ENCODE data around the gene MRPL36.
"Not testable (repeated sequence)": the region's sequence is repeated elsewhere in the genome, so short reads cannot be mapped to it uniquely, and the experiment has no call there.

MRPL36 gene

DNA sequence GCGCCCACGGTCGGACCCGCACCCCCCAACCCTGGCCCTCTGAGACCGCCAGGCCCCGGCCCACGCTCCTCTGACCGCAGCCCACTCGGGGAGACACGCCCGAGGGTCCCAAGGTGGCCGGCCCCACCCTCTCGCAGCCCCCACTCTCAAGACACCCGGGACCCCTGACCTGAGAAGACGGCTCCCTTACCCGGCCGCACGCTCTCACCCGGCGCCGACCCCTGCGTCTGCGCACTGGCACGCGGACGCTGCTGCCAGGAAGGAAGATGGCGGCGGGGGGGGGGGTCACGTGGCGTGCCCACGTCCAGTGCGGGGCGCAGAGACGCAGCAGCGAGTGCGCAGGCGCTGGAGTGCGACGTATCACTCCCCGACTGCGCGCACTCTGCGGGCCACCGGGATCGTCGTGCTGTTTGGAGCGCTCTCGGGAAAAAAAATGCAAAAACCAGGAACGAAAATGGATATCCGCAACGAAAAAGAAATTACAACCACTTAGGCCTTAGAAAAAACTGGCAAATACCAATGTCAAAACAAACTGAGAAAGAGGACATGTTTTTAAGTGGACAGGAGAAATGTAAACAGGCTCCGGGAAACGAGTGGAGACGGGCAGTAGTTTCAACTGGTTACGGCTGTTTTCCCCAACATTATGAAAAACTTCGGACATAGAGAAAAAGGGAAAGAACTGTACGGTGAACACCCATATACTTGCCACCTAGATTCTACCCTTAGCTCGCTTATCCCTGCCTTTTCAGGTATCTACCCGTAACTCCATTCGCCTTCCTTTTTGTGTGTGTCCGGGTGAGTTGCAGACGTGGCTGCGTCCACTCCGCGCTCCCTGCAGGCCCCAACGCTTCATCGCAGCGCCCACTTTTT, at the start of gene MRPL36:
Gene MRPL36 (minus strand): TSS at position 236 of the 870 bp plus-strand sequence. CDS start 902 bp downstream, outside the sequence.
- peak; percentile 90 for DNase-seq

DNA sequence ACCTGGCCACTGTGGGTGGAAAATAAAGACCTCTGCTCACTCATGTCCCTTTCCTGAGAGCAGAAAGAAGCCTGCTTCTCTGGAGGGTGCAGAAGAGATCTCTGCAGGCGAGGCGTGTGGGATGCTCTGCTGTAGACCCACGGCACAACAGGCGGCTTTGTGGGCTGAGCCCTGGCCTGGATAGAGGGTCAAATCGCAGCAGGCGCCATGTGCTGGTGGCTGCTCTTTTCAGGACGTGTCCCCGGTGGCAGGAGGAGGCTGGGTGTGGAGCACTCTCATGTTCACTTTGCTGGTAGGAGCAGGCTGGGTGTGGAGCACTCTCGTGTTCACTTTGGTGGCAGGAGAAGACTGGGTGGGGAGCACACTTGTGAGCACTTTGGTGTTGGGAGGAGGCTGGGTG, 48.0 kb upstream of the MRPL36 start:
- no peak for DNase-seq

DNA sequence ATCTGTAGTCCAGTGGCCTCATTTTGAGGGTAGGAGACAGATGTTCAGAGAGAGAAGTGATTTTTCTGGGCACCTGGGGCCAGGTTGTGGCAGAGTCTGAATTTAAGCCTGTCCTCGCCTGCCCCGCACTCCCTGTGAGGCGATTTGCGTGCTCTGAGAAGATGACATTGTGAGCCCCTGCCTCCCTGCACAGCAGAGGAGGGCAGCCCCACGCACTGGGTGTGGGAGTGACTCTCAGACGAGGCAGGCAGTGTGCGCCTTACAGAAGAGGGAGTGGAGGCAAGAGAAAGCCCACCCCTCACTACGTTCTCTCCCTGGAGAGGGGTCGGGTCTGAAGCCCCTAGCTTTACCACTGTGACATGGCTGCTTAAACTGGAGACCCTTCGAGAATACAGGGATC, 47.4 kb upstream of the MRPL36 start:
- DNase-seq, result no peak

DNA sequence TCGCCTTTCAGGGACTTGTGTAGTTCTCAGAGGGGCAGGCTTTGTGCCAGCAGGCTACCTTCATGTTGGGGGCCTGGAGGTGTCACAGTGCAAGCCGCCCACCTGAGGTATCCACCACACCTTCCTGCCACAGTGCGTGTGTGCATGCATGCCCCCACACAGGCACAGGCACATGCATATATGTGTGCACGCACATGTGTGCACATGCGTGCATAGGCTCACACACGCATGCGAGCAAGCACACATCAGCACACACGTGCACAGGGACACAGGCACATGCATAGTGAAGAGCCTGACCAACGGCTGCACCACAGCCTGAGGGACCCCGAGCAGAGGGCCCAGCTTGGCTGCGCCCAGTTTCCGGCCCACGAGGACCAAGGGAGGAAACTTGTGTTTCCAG, 46.9 kb upstream of the MRPL36 start:
- DNase-seq, result no peak

DNA sequence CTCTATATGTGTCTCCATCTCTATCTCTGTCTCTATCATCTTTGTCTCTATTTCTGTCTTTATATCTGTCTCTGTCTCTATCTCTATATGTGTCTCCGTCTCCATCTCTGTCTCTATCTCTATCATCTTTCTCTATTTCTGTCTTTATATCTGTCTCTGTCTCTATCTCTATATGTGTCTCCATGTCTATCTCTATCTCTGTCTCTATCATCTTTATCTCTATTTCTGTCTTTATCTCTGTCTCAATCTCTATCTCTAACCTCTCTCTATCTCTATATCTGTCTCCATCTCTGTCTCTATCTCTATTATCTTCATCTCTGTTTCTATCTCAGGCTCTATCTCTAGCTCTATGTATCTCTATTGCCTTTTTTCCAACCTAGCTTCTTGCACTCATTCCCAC, 46.1 kb upstream of the MRPL36 start:
- no peak for DNase-seq

DNA sequence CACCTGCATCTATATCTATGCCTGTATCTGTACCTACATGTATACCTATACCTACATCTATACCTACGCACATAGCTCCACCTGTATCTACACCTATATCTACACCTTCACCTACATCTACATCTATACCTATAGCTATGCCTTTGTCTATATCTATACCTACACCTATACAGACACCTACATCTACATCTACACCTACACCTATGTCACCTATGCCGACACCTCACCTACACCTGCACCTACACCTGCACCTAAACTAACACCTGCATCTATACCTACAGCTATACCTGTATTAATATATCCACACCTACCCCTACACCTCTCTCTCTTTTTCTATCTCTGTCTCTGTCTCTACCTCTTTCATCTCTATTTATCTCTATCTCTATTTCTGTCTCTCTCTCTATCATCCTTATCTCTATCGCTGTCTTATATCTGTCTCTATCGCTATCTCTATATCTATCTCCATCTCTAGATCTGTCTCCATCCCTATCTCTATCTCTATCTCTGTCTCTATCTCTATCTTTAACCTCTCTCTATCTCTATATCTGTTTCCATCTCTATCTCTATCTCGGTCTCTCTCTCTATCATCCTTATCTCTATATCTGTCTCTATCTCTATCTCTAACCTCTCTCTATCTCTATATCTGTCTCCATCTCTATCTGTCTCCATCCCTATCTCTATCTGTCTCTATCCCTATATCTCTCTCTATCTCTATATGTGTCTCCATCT, 45.2 kb upstream of the MRPL36 start:
- no peak for DNase-seq

DNA sequence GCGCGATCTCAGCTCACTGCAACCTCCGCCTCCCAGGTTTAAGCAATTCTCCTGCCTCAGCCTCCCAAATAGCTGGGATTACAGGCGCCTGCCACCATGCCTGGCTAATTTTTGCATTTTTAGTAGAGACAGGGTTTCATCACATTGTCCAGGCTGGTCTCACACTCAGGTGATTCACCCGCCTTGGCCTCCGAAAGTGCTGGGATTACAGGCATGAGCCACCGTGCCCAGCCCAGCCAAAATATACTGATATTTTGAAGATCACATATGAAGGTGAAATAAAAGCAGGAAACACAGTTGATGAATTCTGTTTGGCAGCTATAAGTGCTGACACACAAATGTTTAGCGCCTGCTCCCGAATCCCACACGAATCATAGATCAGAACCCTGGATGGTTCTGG, 44.1 kb upstream of the MRPL36 start:
- not testable (repeated sequence) for DNase-seq

DNA sequence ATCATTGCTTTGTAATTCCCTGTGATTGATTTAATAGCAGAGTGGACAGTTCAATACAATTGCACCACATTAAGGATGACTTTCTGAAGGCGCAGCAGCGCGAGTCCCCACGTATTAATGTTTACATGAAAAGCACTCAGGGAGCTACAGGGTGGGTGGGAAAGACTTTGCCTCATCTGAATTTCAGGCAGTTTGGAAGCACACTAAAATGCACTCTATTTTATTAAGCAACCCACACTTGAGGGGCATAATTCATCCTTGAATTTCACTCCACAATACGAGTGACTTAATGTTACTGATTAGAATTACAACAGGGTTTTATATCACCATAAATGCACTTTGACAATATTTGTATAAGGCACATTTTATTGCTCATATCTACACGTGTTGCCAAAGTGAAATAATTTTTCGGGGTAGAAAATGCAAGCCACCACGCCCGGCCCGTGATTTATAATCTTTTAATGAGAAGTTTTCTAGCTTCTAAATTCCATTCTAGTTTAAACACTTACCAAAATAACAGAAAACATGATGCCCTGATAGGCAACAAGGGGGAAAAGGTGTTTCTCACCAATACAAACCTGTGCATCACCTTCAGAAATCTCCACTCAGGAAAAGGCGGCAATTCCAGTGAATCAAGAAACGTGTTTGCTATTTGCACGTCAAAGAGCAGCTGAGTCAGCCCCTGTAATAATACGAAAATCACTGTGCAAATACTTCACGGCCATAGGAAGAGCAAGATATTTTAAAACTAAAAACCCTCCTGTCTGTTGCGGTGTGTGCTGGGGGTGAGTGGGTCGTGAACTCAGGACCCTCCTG, 42.6 kb upstream of the MRPL36 start:
- DNase-seq, result no peak

DNA sequence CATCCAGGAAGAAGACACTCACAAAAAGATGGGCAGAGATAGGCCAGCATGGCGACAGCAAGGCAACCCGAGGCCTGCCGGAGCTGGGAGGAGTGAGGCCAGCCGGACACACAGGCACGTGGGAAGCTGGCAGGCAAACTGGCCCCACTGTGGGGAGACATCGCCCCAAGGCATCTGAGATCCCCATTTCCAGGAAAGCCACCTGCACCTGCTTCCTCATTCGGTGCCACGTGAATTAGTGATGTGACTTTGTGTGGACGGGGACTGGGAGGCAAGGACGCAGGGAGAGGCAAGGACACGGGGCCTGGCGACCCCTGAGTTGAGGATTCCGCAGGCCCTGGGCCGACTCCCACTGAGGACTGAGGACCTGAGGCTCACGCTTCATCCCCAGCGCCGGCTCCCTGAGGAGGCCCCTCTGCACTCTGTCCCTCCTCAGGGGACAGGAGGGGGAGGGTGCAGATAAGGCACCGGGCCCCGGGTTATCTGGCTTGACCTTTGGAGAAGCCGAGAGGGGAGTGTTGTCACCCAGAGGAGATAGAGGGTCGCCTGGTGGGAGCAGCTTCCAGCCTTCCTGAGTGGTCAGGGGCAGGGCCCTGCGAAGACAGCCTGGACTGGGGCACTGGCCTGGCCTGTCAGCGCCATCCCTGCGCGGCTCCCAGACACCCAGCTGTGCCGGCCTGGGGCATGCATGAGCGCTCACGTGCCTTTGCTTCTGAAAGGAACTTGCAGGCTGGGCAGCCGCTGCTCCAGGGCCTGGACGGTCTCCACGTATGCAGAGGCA, 41.3 kb upstream of the MRPL36 start:
- DNase-seq, result no peak

DNA sequence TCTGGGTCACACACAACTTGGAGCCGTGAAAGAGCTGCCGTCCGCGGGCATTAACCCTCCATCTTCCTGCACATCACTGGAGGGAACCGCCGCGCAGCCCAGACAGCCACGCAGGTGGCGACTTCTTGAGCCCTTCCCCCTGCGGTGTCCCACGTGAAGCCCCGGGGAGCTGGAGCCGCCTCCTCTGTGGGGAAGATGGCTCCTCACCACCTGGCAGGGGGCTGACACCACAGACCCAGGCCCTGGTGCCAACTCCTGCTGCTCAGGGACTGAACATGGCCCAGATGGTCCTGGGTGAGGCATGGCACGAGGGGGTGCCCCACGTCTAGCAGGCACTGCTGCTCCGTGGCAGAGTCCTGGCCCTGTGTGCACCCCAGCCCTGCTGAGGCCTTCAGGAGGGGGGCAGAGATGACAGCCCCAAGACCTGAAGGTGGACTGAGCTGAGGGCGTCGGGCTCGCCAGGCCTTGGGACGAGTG, 40.5 kb upstream of the MRPL36 start:
- no peak for DNase-seq

DNA sequence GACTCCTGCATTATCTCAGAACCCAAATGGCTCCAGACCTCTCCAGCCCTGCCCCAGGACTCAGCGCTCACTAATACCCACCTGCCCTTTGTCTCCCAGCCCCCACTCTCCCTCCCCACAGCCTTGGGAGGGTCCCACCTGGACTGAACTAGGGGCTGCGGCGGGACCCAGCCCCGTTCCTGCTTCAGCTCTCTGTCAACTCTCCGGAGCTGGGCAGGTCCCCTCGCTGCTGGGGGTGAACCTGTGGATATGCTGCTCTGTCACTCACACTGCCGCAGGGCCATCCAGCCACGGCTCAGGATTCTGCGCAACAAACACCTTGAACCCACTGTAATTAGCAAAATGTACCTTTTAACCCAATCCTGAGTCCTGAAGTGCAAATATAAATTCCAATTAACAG, 38.4 kb upstream of the MRPL36 start:
- no peak for DNase-seq

DNA sequence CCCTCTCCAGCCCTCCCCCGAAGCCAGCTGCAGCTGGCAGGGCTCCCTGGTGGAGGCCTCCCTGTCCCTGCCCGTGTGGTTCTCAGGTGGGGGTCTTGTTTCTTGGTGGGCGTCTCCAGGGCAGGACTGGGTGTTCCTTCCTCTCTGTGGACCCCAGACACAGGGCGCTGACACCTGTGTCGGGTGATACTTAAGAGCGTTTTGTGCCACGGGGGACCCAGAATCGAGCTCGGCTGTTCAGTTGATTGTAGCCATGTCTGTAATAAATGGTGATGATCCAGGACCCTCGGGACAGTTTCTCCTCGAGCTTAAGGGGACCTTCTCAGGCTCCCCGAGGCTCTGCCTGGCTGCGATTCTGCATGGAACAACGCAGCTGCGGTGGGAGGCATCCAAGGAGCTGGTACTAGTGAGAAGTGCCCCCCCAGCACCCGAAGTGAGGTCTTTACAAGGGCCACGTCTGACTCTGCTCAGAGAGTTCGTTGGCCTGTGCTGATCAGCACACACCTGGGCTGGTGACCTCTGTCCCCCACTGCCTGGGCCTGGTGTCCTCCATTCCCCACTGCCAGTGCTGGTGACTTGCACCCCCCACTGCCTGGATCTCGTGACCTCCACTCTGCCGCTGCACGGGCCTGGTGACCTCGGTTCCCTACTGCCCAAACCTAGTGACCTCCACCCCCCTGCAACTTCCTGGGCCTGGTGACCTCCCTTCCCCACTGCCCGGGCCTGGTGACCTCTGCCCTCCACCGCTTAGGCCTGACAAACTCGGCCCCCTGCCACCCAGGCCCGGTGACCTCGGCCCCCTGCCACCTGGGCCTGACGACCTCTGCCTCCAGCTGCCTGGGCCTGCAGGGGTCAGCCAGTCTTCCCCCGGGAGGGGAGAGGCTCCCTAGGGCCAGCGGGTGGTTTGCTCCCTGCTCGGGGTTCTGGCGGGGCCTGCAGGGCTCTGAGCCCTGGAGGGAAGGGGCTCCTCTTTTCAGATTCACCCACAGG, 37.5 kb upstream of the MRPL36 start:
- DNase-seq, result no peak

DNA sequence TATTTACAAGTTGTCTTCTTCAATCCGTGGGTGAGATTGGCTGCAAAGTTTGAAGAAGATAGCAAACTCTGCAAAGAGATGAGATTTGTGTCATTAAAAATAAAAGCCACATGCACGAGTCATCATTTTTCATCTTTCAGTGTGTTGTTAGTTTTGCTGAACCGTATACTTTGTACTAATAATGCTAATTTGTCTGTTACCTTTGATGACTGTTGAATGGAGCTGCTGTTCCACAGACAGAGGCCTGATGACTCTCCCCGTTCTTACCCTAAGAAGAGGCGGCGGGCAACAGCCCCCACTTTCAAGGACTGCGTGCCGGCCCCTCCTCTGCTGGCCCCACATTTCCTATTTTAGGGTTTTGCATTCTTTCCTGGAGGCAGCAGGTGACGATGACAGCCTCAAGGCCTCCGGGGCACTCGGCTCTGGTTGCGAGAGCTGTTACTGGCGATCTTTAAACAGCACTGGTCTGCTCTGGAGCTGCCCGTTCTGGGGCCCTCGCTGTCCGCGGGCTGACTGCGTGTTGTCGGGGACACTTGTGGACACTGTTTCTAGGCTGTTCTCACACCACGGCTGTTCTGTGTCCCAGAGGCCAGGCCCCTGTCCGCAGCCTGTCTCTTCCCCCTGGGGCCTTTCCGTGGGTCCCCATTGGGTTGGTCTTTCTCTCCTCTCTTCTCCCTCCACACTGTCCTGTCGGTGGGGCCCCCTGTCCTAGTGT, 36.7 kb upstream of the MRPL36 start:
- no peak for DNase-seq

DNA sequence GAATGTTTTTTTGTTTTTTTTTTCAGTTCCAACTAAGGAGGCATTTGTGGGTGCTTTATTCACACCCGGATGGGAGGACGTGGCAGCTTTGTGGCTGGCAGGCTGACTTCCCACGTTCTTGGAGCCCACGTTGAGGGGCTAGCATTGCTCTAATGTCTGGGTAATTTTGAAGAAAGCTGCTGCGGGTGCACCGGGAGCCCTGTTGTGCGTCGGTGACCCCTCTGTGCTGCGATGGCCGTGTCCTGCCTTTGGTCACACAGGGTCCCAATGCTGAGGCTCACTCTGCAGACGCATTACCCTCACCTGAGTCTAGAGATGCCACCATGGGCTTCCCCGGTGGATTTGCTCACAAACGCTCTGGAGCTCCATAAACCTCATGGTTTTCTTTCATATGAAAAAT, 35.8 kb upstream of the MRPL36 start:
- DNase-seq, result no peak

DNA sequence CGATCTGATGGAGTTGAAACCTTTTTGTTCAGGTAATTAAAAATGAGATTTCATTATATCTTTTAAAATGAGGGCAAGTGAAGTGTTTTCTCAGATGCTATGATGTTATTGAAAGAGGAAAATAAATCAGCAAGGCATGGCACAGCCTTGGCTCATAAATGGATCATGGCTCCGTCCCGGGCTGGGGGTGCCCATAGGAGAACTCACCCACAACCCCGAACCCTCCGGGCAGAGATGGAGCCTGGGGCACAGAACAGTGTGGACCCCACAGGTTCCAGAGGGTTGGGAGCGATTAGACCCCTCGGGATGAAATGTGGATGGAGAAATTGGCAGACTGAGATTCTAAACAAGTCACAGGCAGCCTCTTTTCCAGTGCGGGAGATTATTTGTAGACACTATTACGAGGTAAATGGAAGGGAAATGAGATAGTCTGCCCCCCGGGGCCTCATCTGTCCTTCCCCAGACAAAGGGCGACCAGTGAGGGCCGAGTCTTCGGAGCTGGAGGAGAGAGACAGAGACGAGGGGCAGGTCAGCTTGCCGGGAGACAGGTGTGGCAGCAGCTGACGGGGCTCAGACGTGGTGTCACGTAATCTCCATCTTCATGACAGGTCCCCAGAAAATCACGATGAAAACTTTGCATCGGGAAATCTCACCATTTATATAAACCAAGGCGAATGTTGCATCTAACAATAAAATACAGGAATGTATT, 35.2 kb upstream of the MRPL36 start:
- DNase-seq, result no peak

DNA sequence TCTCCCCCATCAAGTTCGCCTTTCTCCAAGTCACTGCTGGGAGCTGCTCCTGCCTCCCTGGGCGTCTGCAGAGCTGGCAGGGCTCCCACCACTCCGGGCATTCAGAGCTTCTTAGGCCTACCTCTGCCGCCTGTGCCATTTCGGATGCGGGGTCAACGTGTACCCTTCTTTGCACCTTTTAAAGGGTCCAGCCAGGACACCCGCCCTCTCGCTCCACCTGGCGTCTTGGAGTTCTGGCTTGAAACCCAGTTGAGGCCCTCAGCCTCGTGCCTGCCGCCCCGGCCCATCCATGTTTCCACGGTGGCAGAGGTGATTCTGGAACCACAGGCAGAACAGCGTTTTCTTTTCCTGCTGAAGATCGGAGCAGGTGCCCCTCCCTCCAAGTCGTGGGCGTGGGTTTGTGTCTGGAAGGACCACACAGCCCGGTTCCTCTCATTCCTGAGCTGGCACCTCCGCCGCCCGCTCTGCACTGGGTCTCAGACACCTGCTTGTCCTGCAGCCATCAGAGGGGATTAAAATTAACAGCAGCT, 34.5 kb upstream of the MRPL36 start:
- DNase-seq, result no peak

DNA sequence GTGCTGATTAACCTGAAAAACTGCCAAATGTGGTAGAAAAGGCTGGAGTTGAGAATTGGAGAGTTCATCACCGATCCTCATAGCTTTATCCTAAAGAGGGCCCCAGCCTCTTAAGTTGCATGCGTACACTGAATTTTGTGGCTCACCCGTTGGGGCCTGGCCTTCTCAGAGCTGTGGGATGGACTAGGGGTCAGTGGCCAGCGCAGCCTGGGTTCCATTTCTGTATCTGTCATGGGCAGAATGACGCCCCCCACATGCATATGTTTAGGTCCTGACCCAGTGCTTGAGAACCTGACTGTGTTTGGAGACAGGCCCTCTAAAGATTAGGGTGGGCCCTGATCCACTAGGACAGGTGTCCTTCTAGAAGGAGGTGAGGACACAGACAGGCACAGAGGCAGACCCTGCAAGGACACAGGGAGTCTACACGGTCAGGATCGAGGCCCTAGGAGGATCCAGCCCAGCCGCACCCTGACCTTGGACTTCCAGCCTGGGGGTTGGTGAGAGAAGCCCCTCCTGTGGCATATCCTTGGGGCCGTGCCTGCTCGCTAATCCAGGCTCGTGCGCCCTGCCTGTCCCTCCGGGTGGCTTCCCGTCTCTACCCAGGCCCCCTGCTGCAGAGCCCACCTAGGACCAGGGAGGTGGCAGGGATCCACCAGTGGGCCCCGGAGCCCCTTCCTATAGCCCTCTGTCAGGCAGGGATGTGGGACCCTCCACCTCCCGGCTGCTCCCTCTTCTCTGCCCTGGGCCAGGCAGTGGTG, 33.8 kb upstream of the MRPL36 start:
- no peak for DNase-seq

DNA sequence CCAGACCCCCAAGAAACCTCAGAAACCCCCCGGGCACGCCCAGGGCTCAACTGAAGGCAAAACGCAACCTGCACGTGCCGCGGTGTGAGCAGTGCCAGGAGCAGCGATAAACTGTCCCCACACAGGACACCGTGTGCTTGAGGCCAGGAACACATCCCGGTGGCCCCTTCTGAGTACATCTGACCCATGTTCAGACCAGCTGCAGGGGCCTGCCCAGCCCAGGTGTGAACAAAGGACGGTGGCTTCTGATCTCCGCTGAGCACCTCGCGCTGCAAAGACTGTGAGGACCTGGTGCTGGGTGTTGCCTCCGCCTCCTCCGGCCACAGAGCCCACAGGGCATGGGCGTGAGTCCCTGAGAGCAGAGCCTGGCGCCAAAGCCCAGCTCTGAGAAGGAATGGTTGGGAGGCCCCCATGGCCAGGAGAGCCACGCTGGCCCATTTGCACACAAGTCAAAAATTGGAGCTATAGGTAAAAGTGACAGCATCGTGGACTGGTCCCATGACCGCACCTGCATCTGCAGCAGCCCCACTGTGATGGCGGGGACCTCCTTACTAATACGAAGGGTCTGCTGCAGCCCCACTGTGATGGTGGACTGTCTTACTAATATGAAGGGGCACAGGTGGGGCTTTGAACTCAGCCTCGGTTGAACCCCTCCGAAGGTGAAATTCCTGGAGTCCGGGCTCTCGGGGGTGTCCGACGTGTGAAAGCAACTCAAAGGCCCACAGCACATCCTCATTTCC, 33.0 kb upstream of the MRPL36 start:
- no peak for DNase-seq

Data from activated effector memory CD4-positive, alpha-beta T cell treated with Interleukin-2 at 50 U/mL for 16 hours (primary cell).